ENCODE data around the gene IKZF3.
"Not testable (repeated sequence)": the region's sequence is repeated elsewhere in the genome, so short reads cannot be mapped to it uniquely, and the experiment has no call there.

IKZF3 gene

DNA sequence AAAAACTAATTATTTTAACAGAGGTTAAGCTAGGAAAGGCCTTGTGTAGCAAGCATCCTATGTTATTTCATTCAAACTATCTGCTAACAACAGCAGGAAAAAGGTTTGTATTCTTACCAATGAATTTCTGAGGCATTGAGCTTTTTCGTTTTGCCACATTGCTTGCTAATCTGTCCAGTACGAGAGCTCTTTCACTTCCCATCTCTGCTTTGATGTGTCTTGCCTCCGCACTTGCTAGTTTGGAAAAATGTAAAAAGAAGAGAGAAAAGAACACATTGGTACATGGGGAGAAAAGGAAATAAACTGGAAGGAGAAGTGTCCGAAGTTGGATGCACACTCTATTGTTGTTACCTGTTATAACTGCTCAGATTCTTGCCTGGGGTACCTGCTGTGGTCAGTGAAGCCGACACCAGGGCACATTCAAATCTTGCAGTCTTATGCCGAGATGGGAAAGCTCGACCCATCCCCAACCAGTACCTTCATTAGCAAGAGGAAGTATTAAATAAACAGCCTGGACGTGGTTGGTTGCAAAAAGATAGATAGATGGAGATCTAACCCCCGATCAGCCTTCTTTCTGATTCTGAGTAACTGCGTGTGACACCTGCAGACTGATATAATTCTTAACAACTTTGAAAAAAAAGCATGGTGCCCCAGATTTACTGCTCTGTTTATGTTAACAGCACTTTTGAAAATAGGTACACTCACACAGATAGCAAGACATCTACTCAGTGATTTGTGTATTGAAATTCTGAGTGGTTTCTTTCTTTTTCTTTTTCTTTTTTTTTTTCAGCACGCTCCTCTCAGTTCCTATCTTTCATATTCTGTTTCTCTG, 86.4 kb downstream of the IKZF3 start:
- DNase-seq = no peak

DNA sequence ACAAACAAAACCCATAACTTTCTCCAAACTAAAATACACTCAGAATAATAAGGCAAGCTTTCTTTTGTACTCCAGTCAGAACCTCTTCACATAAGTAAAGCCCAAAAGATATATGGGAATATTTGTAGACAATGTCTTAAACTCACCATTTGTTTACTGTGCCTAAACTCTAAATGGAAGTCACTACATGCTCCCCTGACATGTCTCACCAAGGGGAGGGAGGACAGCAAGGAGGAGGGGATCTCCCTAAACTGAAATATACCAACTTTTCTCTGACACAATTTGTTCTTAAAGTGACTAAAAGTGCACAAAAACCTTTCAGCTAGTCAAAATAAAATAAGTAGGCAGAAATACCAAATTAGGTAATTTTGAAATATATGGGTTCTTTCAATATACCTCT, 87.9 kb downstream of the IKZF3 start:
- no peak for DNase-seq

DNA sequence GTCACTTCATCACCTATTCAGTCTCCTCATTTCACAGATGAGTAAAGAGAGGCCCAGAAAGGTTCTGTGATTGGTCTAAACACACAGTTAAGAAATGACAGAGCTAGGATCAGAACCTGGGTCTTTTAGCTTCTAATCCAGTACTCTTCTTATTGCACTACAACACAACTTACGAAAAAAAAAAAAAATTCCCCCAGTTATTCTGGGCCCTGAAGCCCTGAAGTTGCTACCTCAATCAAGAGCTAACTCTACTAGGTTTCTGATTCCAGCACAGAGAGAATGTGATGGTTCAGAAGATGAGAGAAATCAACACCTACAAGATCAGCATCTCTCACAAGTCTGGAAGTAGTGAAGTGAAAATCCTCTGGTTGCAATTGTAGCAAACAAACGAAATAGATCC, 89.1 kb downstream of the IKZF3 start:
- no peak for DNase-seq

DNA sequence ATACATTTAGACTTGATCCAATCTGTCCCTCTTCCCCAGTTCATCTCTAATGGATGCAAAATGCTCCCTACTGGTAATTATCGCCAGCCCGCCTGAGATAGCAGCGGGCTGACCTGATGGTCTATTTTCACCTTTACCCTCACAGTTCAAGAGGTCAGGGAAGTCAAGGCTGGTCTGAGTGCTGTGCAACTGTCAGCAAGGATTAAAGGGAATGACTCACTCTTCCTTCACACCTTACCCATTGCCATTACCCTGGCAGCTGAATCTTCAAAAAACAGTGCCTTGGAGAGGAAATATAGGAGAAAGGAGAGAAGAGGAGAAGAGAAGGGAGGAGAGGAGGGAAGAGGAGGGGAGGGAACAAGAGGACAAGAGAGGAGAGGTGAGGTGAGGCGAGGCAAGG, 90.1 kb downstream of the IKZF3 start:
- no peak for DNase-seq

DNA sequence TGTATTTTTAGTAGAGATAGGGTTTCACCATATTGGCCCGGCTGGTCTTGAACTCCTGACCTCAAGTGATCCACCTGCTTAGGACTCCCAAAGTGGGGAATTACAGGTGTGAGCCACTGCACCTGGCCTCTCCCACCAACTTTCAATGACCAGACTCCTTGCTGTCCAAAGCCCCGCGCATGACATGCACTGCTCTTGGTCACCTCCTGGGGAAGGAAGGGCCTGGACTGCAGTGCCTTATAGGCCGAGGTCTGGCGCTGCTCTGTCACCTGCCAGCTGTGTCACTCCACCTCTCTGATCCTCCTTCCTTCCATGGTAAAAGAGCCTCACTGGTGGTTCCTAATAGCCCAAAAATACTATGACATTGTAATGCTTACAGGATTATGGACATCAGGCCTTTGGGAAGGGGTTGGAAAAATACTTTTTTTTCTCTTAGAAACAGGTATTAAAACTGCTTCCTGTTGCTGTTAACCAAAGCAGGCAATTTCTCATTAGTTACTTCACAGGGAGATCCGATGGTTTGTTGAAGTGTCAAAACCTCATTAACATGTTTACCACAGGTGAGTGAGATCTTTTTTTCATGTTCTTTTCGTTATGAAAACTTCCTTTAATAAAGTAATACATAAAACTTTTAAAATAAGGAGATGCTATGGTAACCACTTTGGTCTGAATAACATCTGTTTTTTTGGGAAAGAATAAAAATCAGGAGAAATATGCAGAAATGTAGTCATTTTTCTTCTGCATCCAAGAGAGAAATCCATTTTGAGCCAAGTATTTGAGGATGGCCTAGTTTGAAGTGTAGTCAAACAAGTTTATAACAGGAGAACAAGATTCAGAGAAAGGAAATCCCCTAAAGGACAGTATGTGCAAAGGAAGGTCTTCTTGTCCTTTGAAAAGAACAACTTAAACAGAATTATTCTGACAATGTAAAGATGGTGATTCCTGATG, 90.9 kb downstream of the IKZF3 start:
- DNase-seq = no peak

DNA sequence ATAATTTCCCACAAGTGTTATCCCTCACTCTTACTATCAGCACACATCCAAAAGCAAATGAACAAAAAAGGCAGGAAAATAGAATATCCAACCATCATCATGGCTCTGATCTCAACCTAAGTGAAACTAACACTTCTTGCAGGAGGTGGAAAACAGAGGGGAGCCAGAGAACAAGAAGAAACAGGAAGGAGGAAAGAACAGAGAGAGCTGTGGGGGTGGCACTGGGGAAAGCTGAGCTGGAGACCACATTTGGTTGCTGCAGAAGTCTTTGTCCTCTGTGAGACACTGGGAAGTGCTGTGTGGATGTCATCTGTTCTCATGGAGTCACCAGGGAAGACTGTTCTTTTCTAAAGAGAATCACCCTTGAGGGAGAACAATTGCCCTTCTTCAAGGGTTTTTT, 91.7 kb downstream of the IKZF3 start:
- no peak for DNase-seq

DNA sequence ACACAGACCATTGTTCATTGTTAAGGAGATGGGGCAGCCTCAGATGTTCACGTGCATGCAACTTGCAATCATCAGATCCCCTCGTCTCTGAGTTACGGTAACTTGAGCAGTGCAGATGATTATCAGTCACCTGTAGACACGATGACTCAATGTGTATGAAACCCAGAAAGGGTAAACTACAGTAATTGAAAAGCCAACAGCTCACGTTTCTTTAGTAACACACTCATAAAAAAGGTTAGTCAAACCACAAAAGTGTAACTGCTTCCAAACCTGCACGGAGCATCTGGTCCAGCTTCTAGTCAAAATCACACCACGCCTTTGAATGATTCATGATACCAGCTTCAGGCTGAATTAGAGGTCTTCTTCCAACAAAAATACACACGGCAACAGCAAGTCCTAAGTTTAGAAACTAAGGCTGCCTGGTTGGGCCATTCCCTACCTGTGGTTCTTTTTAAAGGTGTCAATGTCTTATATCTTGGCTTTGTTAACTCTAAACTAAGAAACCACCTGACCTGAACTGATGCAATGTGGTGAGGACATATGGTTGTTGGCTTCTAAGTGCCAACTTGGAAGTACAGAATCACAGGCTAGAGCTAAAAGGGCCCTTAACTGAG, 94.0 kb downstream of the IKZF3 start:
- DNase-seq = no peak

DNA sequence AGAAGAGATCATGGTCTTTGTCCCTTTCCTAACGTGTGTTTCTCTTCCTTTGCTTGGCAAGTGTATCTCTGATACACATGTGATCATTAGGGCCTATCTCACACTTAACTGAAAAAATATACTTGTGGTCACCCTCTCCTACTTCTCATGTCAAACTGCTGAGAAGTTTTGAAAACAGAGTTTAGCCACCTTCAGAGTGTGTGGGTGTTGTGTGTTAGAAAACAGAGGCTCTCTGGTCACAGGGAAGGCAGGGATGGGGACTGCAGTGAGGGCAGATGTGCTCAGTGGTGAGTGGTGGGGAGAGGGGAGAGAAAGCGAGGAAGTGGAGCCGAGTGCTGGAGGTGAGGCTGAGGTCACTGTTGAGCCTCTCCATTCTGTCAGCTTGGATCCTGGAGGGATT, 97.0 kb downstream of the IKZF3 start:
- no peak for DNase-seq

DNA sequence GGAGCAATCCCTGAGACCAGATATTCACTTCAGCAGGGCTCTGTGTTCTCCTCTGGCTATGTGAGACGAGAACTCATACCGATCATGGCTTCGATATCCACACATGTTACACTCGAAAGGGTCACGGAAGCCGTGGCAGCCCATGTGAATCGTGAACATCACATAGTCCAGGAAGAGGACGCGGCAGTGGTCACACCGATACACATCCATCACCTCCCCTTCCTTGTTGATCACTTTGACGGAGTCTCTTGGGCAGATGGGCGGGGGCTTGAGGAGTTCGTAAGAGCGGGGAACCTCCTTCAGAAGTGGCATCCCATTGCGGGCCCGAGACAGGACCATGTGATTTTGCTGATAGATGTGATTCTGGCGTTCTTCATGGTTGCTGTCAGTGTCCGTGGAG, 98.3 kb downstream of the IKZF3 start:
- no peak for DNase-seq

DNA sequence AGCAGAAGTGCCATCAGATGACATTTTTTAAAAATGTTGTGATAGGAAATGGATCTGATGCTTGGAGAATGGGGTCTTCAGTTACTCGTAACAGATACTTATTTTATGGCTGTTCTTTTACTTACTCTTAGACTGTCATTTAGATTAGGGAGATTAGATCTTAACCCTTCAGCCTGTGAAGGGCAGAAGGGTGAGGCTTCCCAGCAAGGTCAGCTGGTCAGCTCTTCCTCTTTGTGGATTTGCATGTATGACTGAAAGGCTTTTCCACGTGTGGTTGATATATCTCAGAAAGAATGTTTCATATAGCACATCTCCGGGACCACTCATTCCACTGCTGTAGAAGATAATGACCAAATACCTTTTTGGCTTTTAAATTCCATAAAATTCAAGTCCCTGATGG, 98.9 kb downstream of the IKZF3 start:
- no peak for DNase-seq

DNA sequence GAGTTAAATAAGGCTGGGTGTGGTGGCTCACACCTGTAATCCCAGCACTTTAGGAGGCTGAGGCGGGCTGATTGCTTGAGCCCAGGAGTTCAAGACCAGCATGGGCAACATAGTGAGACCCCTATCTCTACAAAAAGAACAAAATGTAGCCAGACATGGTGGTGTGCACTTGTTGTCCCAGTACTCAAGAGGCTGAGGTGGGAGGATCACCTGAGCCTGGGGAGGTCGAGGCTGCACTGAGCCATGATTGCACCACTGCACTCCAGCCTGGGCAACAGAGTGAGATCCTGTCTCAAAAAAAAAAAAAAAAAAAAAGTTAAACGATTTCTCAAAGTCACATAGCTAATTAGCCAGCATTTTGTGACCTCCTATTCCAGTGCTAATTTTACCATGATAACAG, 99.9 kb downstream of the IKZF3 start:
- not testable (repeated sequence) for DNase-seq

DNA sequence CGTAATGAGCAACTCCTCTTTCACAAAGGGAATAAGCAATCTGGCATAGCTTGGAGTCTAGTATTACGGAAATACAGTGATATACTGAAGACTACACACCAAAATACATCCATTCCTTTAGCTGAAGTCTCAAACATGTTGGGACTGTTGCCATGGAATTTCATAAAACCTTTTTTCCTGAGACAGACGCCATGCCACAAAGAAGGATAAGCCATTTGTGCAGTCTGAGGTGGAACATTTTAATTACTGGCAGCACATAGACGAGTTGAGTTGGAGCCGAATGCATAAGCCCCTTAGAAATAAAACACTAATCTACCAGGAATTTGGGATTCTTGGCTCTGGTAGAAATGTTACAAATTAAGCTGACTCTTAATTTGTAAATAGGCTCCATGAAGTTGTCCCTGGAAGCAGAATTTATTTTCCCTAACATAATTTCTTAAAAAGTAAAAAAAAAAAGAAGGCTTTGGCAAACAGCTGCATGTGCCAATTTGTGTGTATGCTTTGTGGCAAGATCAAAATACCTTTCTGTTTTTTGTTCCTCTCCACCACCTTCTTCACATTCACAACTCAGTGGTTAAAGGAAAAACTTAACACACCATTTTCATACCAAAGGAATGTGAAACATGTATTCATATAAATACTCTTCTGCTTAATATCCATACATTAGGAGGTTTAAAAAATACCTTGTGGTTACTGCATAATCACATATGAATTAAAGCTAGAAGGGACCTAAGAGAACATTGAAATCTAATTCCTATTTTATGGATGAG, 100.9 kb downstream of the IKZF3 start:
- no peak for DNase-seq

DNA sequence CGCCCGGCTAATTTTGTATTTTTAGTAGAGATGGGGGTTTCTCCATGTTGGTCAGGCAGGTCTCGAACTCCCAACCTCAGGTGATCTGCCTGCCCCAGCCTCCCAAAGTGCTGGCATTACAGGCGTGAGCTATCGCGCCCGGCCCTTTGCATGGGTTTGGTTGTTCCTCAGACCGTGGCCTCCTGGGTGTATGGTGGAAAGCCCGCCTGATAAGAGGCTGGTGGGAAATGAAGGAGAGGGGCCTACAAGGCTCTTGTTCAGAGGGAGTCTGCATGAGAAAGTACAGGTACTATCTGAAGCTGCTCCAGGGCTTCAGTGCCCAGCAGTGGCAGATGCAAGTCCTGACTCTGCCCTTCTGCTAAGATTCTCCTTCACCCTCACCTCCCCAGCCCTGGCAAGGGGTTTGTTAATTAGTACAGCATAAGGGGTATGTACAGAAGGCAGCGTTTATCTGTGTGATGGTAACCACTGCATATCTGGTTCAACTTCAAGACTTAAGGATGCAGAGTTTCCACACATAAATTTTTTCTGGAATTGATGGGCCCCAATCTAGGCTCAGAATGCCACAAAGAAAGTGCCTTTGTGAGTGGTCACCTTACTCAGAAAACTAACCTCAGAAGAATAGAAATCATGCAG, 102.1 kb downstream of the IKZF3 start:
- no peak for DNase-seq

DNA sequence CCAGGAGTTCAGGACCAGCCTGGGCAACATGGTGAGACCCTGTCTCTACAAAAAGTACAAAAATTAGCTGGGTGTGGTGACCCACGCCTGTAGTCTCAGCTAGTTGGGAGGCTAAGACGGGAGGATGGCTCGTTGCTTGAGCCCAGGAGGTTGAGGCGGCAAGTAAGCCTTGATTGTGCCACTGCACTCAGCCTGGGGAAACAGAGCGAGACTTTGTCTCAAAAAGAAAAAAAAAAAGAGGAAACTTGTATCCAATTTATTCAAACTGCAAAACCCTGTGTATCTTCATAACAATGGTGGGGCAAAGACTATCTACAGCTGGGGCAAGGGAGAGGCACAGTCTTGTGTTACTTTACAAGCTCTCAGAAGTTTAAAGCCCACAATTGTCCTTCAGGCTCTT, 104.9 kb downstream of the IKZF3 start:
- no peak for DNase-seq

DNA sequence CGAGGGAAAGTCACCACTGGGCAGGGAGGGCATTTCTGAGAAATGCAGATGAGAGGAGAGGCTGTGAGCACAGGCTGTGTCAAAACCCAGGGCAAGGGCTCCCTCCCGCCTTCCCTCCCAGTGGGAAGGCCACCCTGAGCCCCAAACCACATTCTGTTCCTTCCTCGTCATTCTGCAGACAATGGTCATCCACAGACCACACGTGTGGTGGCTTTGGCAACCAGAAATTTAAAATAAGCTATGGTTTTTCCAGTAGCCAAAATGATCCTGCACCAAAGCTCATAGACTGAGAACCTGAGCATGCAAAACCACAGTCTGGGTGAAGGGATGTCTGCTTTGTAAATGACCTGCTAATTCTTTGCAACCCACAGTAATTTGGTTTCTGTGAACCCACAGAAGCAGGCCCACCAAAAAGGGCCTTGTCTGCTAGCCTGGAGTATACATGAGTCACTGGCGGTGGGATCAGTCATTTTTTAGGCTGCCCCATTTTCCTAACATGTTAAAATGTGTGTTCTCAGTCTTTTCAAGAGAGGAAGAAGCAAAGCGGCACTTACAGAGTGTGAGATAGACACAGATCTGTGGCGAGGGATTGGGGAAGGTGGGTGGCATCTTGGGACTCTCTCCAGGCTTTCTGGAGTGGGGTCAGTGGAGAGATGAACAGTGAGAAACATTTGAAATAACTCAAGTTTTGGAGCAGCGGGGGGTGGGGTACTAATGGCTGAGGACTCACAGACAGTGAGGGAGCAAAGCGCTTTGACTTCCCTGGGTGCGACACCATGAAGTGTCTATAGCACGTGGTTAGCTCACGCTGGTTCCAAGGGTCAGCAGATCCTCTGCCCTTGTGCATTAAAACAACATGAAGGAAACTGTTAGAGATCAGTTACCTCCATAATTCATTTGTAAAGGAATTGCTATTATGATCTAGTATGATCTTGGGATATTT, 105.9 kb downstream of the IKZF3 start:
- DNase-seq = no peak

DNA sequence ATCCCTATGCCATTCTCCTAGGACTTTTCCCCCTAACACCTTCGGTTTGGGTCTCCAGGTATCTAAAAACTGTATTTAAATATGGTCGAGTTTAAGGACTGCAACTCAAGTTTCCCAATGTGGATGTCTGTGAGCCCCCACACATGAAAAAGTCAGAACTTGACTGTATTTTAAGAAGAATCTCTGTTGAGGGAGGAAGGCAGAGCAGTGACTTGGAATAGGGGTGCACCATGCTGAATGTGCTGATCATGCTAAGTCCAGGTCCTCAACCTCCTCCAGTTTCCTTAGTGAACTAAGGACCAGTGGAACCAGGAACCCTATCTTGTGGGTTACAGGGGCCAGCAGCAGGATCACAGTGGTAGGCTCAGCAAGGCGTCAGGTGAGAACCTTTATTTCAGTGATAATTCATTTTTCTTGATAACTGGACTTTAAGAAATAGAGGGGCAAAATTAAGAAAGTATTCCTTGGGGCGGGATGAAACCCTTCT, 106.9 kb downstream of the IKZF3 start:
- no peak for DNase-seq

DNA sequence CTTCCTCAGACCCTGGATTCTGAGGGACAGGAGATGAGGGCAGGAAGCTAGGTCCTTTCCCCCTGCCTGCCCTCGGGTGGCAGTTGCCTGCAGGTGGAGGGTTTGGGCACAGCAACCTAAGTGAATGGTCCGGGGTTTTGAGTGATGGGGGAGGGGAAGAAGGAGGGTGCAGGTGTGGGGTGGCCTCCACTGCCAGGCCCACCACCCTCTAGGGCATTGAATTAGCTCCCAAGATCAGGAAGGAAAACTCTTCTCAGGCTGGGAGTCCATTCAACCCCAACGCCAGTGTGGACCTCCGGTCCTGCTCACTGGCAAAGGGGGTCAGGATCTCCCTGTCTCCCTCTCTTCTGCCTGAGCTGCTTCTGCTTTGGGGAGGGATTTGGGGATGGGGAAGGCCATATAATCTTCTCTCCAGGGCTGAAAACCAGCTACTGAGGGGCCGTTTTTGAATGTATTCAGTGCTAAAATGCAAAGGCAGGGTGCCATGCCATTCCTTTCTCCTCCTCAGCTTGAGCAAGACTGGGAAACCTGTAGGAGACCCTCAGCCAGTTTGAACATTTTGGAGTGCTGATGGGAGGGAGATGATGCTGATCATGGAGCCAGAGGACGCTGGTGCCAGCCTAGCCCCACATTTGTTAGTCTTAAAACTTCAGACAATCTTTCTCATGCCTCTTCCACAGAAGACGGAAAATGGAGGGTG, 107.6 kb downstream of the IKZF3 start:
- DNase-seq = no peak

DNA sequence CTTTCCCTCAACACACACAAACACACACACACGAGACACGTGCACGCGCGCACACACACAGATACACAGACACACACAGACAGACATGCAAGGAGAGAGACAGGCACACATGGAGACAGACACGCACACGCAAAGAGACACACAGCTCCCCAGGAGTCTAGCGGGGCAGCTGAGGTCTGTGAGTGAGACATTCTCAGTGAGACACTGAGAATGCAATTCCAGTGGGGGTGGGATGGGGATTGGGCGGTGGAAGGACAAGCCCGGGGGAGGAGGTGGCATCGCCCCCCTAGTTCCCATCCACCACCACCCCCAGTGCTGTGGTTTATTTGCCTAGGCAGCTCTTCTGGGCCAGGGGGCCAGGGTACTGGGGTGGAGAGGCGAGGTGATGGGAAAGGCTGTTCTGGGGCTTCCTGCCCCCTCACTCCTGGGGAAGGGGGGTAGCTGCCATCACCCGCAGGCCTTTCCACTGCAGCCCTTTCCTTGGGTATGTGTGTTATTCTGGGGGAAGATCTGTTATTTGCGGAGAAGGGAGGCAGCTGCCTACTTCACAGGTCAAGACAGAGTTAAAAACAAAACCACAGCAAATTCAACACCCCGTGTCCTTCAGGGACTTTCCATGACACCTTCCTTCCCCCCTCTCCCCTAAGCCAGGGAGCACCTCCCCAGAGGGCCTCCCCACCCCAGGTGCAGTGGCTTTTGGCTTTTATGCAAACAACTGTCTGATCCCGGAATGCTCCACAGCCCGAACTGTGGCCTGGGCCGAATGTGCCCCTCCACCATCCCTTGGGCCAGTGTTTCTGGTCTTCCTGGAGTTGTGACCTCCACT, 108.3 kb downstream of the IKZF3 start:
- peak; percentile 29 for DNase-seq

DNA sequence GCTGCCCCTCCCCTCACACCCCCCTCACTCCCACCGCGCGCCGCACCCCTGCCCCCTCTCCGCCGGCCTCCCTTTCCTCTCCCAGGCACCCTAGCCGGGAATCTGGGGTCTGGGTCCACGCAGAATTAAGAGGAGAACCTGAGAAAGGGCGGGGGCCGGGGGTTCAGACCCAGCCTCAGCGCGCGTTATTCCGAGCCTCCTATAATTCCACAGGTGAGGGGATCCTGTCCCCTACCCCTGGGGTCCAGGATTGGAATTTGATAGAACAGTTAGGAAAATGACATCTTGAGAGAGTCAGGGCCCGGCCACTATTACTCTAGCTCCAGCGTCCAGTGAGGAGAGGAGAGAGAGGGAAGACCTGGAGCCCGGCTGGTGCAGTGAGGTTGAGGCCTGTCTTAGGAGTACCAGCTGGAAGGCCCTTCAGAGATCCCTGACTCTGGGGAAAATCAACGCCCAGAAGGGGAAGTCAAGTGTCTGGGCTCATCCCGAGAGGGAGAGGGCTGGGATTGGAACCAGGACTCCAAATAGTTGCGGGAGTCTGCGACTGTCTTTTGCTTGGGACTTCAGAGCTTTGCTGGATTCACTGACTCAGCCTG, 109.1 kb downstream of the IKZF3 start:
- no peak for DNase-seq
